ENCODE data around the gene USP2.
A peak's percentile ranks its signal among the peaks of the same experiment; 100 is the strongest.

Gene USP2

GRCh38 chr11:119320240-119320775 is 61.2 kb downstream of the USP2 start:
- DNase-seq = no peak

- no peak for DNase-seq
Observed at GRCh38 chr11:119319700-119320239, 61.7 kb downstream of the USP2 start.

- DNase-seq = no peak
Observed at GRCh38 chr11:119319136-119319699, 62.3 kb downstream of the USP2 start.

DNA sequence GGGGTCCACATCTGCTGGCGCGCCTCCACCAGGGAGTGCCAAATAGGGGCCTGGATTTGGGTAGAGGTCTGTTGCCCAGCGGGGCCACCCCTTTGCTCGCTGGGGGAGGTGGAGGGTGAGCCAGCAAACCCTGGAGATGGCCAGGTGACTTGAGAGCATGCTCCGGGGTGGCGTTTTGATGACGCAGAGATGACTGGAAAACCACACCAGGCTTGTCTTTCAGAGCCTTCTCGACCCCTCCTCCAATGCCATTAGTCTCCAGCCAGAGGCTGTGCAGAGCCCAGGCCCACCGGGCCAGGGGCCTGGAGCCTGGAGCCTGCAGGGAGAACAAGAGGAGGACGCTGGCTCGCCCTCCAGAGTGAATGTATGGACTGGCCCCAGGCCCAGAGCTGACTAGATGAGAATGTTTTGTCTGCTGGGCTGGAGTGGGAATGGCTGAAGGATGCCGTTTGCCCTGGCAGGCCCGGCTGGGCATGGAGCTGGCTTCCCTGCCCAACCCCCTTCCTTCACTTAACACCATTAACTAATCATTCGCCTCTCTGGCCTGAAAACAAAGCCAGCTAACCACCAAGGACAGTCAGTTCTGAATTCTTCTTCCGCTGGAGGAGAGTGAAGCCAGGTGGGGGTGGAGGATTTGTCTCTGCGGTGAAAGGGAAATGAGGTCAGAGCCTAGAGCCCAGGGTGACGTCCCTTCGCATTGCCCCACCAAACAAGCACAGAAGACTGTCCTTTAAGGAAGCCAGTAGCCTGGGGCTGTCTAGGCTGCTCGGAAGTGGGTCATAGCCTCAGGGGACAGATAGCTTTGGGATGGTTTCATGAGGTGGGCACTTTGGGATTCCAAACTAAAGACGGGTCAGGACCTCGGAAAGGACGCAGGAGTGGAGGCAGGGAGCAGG is 63.0 kb downstream of the USP2 start:
- DNase-seq = peak in 1 of 2 donors; percentile 22

GRCh38 chr11:119317592-119318239 is 63.8 kb downstream of the USP2 start:
- no peak for DNase-seq

- no peak for DNase-seq
Observed at GRCh38 chr11:119316729-119317591, 64.5 kb downstream of the USP2 start, which contains the start of gene MCAM. MCAM (minus strand) TSS chr11:119317130; CDS start chr11:119317101, 29 bp downstream.

GRCh38 chr11:119316016-119316728 is 65.3 kb downstream of the USP2 start:
- DNase-seq = no peak

DNA sequence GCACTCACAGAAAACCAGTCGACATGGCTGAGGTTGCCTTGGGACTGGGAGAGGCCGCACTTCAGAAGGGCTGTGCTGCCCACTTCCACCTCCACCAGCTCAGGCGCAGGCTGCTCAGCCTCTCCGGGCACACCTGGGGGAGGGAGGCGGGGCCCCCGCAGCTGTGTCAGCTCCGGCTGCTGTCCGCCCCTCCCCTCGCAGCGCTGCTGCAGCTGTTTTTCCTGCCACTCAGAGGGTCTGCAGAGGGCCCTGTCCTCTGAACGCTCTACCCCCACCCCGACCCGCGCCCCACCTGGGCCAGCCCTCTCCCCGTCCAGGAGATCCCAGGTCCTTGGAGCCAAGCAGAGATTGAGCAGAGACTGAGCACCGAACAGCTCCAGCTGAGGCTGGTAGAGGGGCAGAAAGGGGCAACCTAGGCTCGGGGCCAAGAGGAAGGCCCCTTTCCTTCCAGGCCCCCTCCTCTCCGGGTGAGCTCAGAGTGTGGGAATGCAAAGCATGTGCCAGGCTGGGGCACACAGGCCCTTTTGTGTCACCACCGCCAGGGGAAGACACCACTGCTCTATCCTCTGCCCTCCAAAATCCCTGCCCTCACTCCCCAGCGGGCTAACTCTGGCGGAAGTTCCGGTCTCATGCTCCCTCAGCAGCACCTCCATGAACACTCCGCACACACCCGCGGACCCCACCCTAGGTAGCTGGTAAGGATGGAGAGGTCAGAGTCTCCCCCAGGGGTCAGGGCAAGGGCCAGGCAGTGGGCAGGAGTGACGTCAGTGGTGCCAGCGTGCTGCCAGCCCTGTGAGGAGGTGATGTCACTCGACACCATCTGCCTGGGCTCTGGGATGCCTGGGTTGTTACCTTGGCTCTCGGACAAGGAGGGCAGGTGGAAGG is 66.1 kb downstream of the USP2 start:
- DNase-seq = peak in 1 of 2 donors; percentile 12

GRCh38 chr11:119314726-119315125 is 66.8 kb downstream of the USP2 start:
- DNase-seq = no peak

GRCh38 chr11:119310682-119311052 is 70.8 kb downstream of the USP2 start:
- no peak for DNase-seq

DNA sequence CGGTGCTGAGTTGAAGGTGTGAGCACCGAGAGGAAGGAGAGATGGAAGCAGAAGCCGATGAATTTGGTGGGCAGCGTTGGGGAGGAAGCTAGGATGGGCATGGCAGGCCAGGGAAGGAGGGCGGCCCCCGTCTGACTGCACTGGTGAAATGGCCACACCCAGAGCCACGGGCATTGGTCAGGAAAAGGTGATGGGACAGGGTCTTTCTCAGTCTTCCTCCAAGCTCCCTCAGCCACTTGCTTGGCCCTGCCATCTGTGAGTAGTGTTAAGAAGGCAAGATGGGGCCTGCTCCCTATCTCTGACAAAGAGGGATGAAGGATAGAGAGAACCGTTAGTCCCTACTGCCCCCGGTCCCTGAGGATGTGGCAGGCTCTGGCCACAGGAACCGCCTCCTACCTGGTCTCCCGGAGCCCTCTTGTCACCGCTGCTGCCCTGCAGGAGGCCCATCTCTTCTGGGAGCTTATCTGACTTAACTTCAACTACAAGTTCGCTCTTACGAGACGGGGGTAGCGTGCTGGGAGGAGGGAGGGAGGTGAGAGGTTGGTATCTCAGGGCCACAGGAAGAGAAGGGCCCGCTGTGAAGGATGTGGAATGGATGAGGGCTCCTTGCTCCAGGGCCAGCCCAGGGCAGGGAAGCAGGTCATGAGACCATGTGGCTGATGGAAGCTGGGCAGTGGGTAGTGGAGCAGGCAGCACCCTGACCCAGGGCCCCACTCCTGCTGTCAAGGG is 71.4 kb downstream of the USP2 start:
- no peak for DNase-seq

DNA sequence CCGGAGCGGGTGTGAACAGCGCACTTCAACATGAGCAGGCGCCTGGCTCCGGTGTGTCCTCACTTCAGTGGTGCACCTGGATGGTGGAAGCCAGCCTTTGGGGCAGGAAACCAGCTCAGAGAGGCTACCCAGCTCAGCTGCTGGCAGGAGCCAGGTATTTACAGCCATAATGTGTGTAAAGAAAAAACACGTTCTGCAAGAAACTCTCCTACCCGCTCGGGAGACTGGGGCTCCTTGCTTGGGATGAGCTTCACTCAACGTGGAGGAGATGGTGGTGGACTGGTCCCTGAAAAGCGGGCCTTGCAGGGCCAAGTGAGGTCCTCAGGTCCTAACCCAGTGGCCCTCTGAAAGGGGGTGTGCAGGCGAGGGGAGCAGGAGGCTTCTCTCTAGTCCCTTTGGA is 72.1 kb downstream of the USP2 start:
- no peak for DNase-seq

- no peak for DNase-seq
Observed at GRCh38 chr11:119307974-119308373, 73.5 kb downstream of the USP2 start.

DNA sequence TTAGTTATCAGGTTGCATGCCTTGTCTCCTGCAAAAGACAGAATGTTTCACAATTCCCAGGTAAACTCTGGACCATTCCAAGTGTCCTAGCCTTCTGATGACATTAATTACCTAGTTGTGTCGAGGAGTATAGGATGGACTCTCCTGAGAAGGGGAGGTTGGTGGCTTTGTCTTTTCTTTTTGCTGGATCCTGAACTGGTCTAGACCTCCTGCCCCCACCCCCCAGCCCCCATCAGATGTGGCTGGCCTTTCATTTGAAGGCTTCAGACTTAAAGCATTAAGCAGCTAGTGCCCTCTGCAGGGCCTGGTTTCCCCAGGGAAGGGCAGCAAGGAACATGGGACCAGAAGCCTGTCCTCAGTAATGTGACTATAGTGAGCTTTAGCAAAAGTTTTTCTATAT is 74.3 kb downstream of the USP2 start:
- no peak for DNase-seq

- DNase-seq = peak in 1 of 2 donors; percentile 55
Observed at GRCh38 chr11:119306373-119306890, 75.1 kb downstream of the USP2 start.

DNA sequence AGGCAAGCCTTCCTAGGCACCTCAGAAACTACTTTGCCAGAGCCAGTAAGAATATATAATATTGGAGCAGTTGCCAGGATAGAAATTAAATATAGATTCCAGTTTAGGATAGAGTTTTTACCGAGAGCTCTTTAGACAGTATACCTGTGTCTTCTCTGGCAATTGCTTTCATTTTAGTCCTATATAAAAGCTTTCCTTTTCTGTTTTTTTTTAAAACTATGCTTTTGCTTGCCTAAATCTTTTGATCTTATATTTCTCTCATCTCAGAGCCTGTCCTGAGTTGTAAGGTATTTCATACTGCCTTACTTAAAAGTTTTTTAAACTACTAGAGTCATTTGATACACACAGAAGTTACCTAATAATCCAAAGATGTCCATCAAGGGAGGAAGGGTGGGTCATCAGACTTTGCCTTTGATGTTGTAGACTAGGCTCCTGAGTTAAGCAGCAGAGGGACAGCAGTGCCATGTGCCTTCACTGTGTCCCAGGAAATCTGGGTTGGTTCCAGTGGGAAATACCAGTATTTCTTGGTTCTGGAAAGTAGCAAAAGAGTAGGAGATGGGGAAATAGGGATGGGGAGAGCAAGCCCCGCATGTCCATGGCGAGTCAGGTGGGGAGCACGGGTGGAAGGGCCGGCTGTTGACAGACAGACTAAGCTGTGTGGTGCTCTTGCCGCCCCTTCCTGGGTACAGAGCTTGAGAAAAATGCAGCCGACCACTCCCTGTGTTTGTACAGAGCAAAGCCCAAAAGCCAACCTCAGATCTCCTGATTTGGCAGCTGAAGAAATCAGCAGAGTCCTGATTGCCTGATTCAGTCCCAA is 75.7 kb downstream of the USP2 start:
- peak; percentile 3 to 64 for DNase-seq
